Measurements from ENCODE around the gene ING2.

DNA sequence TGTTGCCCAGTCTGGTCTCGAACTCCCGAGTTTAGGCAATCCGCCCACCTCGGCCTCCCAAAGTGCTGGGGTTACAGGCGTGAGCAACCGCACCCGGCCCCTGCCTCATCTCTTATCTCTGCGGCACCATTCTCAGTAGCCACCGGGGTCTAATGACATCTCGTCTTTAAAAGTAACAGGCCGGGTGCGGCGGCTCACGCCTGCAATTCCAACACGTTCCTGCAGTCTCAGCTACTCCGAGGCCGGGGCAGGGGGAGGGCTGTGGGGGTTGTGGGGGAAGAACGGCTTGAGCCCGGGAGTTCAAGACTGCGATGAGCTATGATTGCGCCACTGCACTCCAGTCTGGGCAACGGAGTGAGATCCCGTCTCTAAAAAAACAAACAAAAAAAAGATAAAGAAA is 28.8 kb downstream of the ING2 start:
- TF ChIP-seq ZFP30 (CRISPR knock-in tag; IDR thresholded peaks at IDR 0.05) (no peak), ZNF565 (CRISPR knock-in tag; conservative IDR thresholded peaks at IDR 0.05; ENCODE audit: low read depth) (no peak), RARB (CRISPR knock-in tag; IDR thresholded peaks at IDR 0.05) (no peak), PPARA (CRISPR knock-in tag; IDR thresholded peaks at IDR 0.05; ENCODE audit: borderline replicate concordance) (no peak), TCF4 (CRISPR knock-in tag; IDR thresholded peaks at IDR 0.05; ENCODE audit: borderline replicate concordance) (no peak)
- TF ChIP-seq, protein P1, sequence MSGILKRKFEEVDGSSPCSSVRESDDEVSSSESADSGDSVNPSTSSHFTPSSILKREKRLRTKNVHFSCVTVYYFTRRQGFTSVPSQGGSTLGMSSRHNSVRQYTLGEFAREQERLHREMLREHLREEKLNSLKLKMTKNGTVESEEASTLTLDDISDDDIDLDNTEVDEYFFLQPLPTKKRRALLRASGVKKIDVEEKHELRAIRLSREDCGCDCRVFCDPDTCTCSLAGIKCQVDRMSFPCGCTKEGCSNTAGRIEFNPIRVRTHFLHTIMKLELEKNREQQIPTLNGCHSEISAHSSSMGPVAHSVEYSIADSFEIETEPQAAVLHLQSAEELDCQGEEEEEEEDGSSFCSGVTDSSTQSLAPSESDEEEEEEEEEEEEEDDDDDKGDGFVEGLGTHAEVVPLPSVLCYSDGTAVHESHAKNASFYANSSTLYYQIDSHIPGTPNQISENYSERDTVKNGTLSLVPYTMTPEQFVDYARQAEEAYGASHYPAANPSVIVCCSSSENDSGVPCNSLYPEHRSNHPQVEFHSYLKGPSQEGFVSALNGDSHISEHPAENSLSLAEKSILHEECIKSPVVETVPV (CRISPR knock-in tag; IDR thresholded peaks at IDR 0.05), result no peak

Data from SK-N-SH treated with all-trans-retinoic acid at 6 μM for 48 hours (cell line).